ENCODE results near the gene UNC13D.
A peak's percentile ranks its signal among the peaks of the same experiment; 100 is the strongest.

UNC13D gene

DNA sequence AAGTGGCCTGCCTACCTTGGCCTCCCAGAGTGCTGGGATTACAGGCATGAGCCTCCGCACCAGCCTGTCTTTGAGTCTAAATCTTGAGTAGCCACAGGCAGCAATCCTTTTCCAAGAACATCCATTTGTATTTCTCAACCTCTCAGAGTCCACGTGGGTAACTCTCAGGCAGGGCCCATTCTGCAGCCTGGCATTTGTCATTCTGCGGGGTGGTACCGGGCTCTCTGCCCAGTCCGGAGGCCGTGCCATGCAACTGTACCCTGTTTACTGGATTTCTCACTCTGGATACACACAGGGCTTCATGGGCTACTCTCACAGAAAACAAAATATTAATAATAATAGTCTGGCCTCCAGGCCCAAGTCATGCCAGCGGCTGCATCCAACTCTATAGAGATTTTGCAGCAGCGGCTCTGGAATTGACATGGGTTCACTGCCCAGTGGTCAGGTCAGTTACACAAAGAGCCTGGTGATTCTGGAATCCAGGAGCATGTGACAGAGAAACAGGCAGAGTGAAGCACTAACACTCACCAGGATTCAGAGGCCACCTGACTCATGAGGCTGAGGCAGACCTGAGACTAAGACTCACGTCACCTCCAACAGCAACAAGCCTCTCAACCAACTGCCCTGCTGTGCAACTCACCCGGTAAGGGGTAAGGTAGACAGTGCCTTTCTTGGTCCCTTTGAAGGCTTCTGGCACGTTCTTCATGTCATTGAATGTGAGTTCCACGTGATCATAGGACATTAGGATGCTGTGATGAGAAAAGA lies 6.9 kb upstream of the UNC13D start:
- no peak for DNase-seq (ENCODE audit: low spot score)

DNA sequence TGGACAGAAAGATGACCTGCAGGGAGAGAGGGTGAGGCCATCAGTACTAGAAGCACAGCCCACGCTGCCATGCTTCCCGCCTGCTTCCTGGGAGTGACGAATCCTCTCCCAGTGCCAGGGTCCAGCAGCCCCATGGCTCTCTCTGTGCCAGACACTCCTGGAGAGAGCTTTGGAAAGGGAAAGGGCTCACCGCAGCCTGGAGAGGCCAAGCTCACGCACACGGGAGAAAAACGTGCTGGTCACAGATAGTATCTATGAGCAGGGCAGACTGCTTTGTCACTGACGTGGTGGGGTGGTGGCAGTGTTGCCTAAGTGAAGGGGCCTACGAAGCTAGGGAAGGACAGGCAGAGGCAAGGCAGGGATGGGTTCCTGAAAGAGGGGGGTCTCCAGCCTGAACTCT lies 5.5 kb upstream of the UNC13D start:
- DNase-seq (ENCODE audit: low spot score) = no peak

DNA sequence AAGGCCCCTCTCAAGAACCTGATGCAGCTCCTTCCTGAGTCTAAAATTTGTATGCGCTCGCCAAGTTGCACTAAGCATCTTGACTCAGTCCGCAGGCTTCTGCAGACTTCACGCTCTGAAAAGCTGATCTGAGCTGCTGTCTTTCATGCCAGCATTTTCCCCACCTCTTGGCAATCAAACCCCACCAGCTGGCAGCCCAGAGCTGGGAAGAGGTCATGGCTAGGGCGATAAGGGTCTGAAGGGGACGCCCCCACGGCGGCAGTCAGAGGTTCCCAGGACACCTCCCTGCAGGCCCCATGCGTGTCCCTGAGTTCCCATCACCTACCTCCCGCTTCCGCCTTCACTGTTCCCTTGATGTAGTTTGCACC lies 5.1 kb upstream of the UNC13D start:
- DNase-seq (ENCODE audit: low spot score) = no peak

DNA sequence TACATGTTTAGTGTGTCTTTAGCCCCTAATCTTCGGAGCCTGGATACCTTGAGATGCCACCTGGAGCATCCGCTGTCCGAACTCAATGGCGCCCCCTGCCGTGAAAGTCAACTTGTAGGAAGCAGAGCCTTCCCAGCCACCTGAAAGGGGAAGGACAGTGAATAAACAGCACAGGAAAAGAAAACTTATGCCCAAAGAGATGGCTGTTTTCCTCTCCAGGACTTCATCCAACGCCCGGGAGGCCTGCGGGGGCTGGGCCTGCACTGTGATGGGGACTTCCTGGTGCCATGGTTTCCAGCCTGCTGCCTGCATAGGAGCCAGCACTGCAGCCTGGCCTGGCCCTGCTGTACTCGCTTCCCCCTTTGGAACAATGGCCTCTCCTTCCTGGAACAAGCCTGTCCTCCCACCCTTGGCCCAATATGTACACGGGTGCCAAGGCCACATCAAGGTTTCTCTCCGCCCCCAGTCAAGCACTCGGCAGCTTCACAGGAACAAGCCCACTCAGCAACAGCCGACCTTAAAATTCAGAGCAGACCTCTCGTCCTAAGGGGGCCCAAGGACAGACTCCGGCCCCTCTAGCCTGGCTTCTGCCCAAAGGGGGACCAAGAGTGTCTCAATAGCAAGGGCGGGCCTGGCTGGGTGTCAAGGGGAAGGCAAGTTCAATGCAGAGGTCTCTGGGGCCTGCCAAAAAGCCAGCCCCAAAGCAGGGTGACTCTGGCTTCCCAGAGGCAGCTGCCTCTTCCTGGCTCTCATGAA lies 4.5 kb upstream of the UNC13D start:
- DNase-seq (ENCODE audit: low spot score) = peak; percentile 68

DNA sequence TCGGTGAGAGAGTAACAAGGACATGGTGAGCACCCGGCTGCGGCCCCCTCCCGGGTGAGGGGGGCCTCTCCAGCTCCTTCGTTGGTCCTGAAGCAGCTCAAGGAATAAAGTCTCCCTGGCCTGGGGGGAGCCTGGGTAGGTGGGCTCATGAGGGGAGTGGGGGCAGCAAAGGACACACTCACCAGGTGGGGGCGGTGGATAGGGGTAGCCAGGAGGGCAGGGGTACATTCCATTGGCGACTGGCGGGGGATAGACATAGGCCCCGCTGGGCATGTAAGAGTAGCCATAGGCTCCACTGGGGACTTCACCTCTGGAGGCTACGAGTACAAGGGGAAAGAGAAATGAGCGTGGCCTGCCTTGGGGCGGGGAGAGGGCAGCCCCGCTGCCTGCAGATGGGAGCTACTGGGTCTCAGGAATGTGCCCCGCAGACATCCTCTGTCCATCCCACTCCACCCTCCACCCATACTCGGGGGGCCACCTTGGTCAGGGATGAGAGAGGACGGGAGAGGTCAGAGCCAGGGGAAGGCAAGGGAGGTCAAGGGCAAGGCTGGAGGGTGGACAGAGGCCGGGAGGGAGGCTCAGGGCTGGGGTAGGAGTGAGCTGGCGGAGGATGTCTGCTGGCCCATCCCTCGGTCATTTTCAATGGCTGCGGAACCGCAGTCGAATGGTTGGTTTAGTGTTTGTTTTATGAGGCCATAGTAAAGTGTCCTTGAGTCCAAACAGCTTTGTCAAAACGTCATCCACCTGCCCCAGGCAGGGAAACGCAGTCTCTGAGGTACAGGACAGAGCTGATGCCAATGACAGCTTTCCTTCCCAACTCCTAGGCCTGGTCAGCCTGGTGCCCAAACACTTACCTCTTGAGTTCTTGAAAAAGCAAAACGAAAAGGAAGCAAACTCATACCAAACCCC lies 3.7 kb upstream of the UNC13D start:
- no peak for DNase-seq (ENCODE audit: low spot score)

DNA sequence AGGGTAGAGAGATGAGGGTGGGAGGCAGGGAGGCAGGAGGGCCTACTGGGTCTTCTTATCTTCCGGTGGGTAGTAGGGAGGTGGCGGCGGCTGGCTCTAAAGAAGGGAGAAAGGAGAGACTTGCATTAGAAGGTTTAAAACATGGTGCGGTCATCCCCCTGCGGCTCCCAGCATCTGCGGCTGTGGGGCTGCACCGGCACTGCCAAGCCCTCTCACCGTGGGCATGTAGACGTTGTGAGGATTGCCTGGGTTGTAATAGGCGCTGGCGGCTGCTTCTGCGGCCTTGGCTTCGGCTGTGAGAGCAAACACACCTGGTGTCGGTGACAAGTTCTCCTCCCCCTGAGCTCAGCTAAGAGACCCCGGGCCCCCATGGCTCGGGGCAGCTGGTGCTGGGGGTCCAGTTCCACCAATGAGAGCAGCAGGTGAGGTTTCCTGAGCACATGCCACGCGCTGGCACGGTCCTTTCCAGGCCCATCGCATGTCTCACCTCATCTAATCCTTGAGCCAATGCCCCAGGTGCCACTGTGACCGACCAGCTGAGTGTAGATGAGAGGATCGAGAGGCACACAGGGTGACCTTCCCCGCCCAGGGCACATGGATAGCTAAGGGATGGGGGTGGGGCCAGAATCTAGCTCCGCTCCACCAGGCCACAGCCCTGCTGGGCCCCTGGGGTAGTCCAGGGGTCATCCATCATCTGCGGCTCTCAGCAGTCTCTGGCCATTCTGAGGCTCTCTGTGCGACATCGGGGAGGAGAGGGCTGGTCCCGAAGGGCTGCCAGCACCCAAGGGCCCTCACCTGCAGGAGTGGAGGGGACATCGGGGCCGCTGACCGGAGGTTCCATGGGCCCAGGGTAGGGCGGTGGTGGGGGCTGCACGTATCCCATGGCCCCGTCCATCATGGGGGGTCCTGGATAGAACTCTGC lies 2.7 kb upstream of the UNC13D start:
- DNase-seq (ENCODE audit: low spot score) = no peak

DNA sequence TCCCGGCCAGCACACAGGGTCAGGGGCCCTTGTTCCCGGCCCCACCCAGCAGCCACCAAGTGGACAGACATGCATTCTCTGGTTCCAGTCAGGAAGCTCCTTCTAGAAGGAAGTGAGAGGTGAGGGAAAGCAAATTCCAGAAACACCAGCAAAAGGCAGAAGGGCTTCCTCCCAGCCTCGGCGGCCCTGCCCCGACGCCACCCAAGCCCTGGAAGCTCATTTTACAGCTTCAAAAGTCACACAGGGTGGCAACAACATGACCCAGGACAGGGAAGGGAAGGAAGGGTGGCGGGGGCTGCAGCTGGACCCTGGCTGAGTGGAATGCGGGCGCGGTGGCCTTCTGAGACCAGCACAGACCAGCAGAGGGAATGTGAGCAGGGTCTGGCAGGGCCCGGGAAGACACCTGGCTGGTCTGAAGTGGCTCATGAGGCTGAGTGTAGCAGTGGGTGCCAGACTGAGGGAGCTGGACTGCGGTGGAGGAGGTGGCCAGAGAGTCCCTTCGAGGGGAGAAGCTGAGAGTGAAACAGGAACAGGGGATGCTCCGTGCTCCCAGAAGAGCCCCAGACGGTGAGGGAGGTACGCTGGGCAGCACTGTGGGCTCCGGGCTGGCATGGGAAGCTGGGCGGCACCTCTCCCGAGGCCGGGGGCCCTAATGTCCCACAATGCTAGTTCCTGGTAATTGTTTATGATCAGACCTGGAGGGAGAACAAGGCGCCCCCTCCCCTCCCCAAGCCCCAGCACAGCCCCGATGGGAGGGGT lies 1.9 kb upstream of the UNC13D start:
- DNase-seq (ENCODE audit: low spot score) = no peak

DNA sequence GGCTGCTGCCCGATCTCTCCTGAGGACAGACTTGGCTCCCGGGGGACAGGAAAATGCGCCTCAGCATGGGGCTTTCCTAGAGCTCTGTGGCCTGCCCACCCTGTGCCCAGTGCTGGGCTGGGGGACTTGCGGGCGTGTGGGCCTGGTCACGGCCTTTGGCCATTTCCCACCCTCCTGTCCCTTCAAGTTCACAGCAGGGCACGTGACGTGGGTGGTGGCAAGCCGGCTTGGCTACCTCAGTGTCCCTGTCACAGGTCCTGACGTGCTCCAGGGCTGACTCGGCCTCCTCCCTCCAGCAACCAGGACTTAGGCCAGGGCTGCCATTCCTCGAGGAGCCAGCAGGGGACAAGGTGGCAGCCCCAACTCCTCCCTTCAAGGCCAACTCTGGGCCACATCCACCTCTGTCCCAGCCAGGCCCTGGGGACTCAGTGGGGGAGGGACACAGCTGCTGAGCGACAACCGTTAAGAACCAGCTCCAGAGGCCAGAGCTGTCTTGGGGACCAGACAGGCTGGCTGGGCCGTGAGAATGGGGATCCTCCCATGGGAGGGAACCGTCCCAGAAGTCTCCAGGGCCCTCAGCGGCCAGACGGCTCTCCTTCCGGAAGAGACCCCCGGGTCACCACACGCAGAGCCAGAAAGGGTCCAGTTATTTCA lies 981 bp upstream of the UNC13D start:
- peak; percentile 78 for DNase-seq (ENCODE audit: low spot score)

DNA sequence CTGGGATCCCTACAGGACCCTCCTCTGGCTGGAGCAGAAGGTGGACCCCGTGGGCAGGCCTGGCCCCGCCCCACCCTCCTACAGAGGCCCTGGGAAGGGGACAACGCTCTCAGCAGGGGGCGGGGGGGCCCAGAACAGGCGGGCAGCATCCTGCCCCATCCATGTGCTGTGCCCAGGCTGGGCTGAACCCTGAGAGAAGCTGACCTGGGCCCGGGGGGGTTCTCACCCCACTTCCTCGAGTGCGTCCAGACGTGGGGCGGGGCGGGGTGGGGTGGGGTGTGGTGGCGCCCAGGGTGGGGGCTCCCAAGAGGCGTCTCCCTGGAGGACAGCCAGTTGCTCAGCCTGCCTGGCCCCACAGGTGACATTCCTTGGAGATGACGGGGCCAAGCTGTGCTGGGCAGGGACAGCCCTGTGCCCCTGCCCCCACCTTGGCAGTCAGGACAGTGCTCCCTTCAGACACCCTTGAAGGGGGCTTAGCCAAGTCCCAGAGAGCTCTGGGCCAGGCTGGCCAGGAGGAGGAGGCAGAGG lies 390 bp upstream of the UNC13D start:
- no peak for DNase-seq (ENCODE audit: low spot score)

DNA sequence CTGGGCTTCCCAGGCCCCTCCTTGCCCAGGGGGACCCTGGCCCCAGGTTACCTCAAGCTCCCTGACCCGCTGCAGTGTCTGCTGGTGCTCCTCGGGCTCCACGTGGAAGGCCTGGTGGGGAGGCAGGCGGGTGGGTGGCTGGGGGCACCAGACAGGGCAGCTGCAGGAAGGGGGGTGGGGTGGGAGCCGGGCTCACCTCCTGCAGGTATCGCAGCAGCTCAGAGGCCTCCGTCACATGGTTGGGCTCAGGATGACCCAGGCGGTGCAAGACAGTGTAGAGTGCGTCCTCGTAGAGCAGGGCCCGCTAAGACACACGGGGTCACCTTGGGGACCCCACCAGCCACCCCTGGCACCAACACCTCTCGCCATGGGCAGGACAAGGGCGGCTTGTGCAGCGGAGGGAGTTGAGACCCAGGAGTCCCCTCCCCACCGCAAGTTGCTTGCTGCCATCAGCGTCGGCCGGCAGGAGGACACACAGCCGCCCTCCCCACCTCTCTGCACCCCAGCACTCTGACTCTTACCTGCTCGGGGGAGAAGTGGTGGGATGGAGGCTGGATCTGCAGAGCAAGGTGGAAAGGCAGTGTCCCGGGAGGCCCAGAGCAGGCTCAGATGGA lies 1.1 kb downstream of the UNC13D start:
- DNase-seq (ENCODE audit: low spot score) = no peak

DNA sequence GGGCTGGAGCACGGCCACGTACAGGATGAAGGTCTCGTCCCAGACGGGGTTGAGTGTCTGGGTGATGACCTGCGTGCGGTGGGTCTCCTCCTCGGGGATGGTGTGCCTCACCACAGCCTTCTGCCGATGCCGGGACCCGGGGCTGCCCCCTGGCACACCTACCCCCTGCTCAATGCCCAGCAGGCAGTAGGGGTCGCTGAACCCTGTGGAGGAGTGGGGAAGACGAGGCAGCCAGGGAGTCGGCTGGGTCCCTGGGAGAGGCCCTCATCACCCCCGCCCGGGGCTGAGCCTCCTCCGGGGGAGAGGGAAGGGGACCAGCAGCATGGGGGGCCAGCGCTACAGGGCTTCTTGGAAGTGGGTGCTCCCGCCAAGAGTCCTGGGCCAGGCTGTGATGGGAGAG lies 1.8 kb downstream of the UNC13D start:
- no peak for DNase-seq (ENCODE audit: low spot score)

DNA sequence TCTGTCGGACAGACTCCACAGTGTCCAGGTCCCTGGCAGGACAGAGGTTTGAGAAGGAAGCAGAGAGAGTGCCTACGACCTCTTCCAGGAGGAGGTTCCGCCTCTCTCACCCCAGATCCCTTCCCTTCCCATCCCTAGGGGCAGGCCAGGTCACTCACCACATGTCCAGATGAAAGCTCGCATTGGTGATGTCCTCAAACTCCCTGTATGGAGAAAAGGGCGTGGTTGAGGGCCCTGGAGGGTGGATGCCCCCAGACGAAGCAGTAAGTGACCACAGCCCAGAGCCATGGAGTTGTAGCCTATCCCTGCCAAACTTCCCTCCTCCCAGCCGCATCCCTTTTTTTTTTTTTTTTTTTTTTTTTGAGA lies 3.4 kb downstream of the UNC13D start:
- no peak for DNase-seq (ENCODE audit: low spot score)

DNA sequence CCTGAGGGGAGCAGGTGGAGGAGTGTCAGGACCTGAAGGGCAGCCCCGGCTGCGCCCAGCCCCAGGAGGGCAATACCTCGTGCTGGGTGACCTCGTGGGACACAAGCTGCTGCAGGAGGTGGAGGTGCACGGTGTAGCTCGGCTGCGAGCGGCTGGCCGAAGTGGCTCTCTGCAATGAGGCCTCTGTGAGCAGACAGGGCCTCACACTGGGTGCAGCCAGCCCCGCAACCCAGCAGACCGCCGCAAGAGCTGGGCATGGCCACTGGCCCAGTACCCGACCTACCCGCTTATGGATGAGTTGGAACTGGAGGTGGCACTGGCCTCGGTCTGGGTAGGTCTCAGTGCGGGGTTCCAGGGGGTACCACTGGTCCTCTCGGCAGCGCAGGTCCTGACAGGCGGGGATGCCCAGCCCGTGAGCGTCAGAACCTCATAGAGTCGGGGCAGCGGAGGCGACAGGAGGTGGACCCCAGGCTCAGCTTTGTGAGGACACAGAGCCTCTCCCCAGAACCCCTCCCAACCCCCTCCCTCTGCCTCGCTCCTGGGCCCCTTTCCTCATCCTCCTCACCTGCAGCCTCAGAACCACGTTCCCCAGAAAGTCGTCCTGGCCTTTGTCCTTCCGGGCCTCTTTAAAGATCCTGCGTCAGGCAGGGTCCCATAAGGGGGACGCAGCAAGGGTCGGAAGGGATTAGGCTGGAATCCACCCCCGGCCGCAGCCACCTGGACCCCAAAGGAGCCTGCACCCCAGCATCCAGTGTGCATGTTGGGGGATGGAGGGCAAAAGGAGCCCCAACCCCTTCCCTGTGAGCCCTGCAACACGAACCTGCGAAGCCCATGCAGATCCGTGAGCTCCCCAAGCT lies 4.0 kb downstream of the UNC13D start:
- no peak for DNase-seq (ENCODE audit: low spot score)

DNA sequence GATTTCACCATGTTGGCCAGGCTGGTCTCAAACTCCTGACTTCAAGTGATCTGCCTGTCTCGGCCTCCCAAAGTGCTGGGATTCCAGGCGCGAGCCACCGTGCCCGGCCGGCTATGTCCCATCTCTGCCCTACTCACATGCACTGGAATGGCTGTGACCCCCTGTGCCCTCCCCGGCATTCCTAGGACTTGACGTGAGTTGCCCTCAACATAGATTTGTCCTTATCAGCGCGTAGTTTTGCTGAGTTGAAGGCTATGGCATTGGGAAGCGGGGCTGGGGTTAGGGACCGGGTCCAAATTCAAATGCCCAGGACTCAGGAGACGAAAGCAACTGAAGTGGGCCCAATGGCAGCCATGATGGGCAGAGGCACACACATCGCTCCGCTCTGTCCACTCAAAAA lies 5.8 kb downstream of the UNC13D start:
- DNase-seq (ENCODE audit: low spot score) = no peak

DNA sequence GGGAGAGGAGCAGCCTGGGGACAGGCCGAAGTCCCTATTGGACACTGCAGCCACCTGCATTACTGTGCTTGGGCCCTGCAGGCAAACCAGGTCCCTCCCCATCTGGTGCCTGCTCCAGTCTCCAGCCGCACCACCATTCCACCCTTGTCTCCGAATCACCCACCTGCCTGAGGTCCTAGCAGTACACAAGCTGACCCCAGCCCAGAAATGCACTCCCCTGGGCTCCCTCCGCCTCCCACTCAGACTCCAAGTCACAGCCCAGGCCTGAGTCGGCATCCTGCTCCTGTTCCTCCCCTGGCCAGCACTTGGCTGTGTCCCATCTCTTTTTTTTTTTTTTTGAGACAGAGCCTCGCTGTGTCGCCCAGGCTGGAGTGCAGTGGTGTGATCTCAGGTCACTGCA lies 6.3 kb downstream of the UNC13D start:
- no peak for DNase-seq (ENCODE audit: low spot score)

DNA sequence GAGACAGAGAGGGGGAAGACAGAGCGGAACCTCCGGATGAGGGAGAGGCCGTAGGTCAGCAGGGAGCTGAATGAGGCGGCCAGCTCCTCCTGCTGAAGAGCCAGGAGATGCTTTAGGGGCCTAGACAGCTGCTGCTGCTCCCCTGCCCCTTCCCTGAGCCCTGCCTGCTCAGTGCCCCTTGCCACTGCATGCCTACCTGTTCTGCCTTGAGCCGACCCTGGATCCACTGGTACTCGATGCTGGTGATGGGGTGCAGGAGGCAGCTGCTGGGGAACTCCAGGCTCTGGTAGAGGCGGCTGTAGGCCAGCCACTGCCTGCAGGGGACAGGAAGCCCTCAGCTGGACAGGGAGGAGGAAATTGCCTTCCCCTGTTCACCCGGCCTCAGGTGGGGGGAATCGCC lies 7.6 kb downstream of the UNC13D start:
- no peak for DNase-seq (ENCODE audit: low spot score)

DNA sequence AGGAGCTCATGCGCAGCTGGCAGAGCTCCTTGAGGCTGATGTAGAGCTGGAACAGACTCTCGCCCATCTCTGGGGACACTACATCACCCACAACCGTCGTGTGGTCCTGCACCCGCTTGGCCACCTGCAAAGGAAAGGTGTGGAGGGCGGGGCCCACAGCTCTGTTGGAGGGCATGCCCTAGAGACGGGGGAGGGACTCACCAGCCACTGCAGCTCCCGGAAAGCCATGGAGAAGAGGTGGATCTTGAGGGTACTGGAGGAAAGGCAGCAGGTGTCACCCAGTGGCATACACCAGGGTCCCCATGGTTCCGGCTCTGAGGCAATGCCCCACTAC lies 8.6 kb downstream of the UNC13D start:
- no peak for DNase-seq (ENCODE audit: low spot score)

DNA sequence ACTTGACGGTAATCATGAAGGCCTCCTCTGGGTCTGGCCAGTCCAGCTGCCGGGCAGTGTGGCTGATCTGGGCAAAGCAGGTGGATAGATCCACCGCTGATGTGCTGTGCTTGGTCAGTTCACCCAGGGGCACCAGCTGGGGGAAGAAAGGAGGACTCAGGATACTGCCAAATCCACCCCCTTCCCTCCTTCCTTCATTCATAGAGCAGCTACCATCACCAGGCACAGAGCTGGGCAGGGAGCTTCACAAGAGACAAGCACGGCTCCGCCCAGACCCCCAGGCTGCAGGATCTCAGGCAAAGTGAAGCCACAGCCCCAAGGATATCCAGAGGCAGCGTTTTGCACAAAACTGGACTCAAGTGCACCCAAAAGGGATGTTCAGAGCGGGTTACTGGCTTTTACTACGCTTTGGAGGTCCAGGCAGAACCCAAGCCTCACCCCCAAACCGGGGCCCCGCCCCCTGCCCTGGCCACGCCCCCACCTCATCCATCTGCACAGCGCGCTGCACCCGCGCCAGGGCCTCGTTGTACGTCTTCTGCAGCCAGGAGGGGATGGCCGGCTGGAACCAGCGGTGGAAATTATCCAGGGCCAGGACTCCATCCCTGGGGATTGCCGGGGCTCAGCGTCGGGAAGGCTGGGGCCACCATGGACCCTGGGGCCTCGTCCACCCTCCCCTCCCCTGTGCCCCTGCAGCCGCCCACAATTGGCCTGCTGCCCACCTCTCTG lies 9.1 kb downstream of the UNC13D start:
- no peak for DNase-seq (ENCODE audit: low spot score)
